Activated CD8-positive, alpha-beta T cell treated with anti-CD3 and anti-CD28 coated beads for 36 hours (primary cell): ENCODE data around the gene NR2F1-AS1. TPM values are rescaled to one million over a fixed set of nuclear protein-coding genes. Genes with fewer than 3 reads are reported as not detected.
"Not testable (repeated sequence)": the region's sequence is repeated elsewhere in the genome, so short reads cannot be mapped to it uniquely, and the experiment has no call there.

Experiments
- ATAC-seq: fragments of 200-7000 bp; cut with Tn5 transposase; one replicate; pipeline ENCODE4 v1.10.0; 2021; ENCODE audit warnings: mild to moderate bottlenecking, moderate library complexity
- CTCF ChIA-PET: fragments of 350-600 bp; sonication (Branson Sonifier 250); formaldehyde crosslinking; loops from one replicate; lab custom pipeline; 2021; ENCODE audit warnings: antibody characterized with exemption; lab: Charles Lee
- POLR2A ChIA-PET: fragments of 350-600 bp; sonication (Branson Sonifier 250); formaldehyde crosslinking; loops from one replicate; lab custom pipeline; 2021; ENCODE audit warnings: antibody characterized with exemption; lab: Charles Lee
- DNase-seq: peaks from one replicate; pipeline ENCODE4 v3.0.0-alpha.2; 2020
- H3K27ac Mint-ChIP-seq: one replicate; pipeline ENCODE4 v1.8.0; 2021; ENCODE audit warnings: mild to moderate bottlenecking, mixed read lengths
- H3K27me3 Mint-ChIP-seq: one replicate; pipeline ENCODE4 v1.8.0; 2021; ENCODE audit warnings: mixed read lengths
- H3K36me3 Mint-ChIP-seq: one replicate; pipeline ENCODE4 v1.8.0; 2021; ENCODE audit warnings: low read depth, mixed read lengths
- H3K4me1 Mint-ChIP-seq: one replicate; pipeline ENCODE4 v1.8.0; 2021; ENCODE audit warnings: low read depth, mixed read lengths
- H3K4me3 Mint-ChIP-seq: one replicate; pipeline ENCODE4 v1.8.0; 2021; ENCODE audit warnings: mild to moderate bottlenecking, moderate library complexity, mixed read lengths
- H3K9me3 Mint-ChIP-seq: one replicate; pipeline ENCODE4 v1.8.0; 2021; ENCODE audit warnings: mixed read lengths
- CTCF ChIP-seq: fragments of 200-600 bp; IDR thresholded peaks from one replicate; pipeline ENCODE4 v1.8.0; 2022; ENCODE audit warnings: antibody characterized with exemption, mild to moderate bottlenecking
- intact Hi-C: fragments of 100-400 bp; cut with micrococcal nuclease; formaldehyde crosslinking; loops from one replicate; pipeline ENCODE4 v1.10.0; 2022
- total RNA-seq, 2 experiments: library from RNA; stranded (reverse); gene quantifications; one replicate each; pipeline ENCODE4 v1.2.3, GENCODE V29; 2021

NR2F1-AS1 gene
- total RNA-seq, 2 experiments from 2014 or later: not detected

GRCh38 chr5:93395010-93395409 is 186.0 kb downstream of the NR2F1-AS1 start:
- CTCF ChIA-PET: no interaction called here
- ATAC-seq (no peak), DNase-seq (no peak)
- H3K4me1 Mint-ChIP-seq: no peaks in the 10 kb centered on the region
- TF ChIP-seq CTCF: no peak
- H3K27me3 Mint-ChIP-seq: peaks cover 3% of the 10 kb centered on the region
- H3K4me3 Mint-ChIP-seq: no peak overlapping the region
- peaks cover 7% of the 10 kb centered on the region for H3K9me3 Mint-ChIP-seq
- intact Hi-C loops: no loop called here
- POLR2A ChIA-PET: no interaction called here
- no peak overlapping the region for H3K27ac Mint-ChIP-seq
- H3K36me3 Mint-ChIP-seq: no peaks in the 10 kb centered on the region

GRCh38 chr5:93394301-93394700 is 186.7 kb downstream of the NR2F1-AS1 start:
- no peaks in the 10 kb centered on the region for H3K36me3 Mint-ChIP-seq
- CTCF ChIA-PET: no interaction called here
- POLR2A ChIA-PET: no interaction called here
- ATAC-seq (no peak), DNase-seq (no peak)
- H3K4me1 Mint-ChIP-seq: no peaks in the 10 kb centered on the region
- peaks cover 3% of the 10 kb centered on the region for H3K27me3 Mint-ChIP-seq
- no peak for TF ChIP-seq CTCF
- no peak overlapping the region for H3K27ac Mint-ChIP-seq
- no peak overlapping the region for H3K4me3 Mint-ChIP-seq
- peaks cover 7% of the 10 kb centered on the region for H3K9me3 Mint-ChIP-seq
- intact Hi-C loops: no loop called here

- H3K4me3 Mint-ChIP-seq, H3K36me3 Mint-ChIP-seq, H3K27me3 Mint-ChIP-seq, CTCF ChIA-PET, POLR2A ChIA-PET, ATAC-seq, H3K9me3 Mint-ChIP-seq, H3K4me1 Mint-ChIP-seq, H3K27ac Mint-ChIP-seq, intact Hi-C loops, DNase-seq: not testable (repeated sequence)
These were observed 189.8 kb downstream of the NR2F1-AS1 start for GRCh38 chr5:93391169-93391568.

GRCh38 chr5:93385655-93386054 is 195.4 kb downstream of the NR2F1-AS1 start:
- ChIA-PET POLR2A (no interaction called here), CTCF (no interaction called here)
- no peaks in the 10 kb centered on the region for H3K4me1 Mint-ChIP-seq
- no peaks in the 10 kb centered on the region for H3K9me3 Mint-ChIP-seq
- H3K4me3 Mint-ChIP-seq: no peak overlapping the region
- H3K27ac Mint-ChIP-seq: no peak overlapping the region
- peaks cover 3% of the 10 kb centered on the region for H3K27me3 Mint-ChIP-seq
- DNase-seq: no peak
- no peaks in the 10 kb centered on the region for H3K36me3 Mint-ChIP-seq
- no peak for ATAC-seq
- intact Hi-C loops: no loop called here
- no peak for TF ChIP-seq CTCF

- TF ChIP-seq CTCF: no peak
- ATAC-seq (no peak), DNase-seq (no peak)
- Mint-ChIP-seq H3K4me1 (no peaks in the 10 kb centered on the region), H3K9me3 (no peaks in the 10 kb centered on the region), H3K27me3 (peaks cover 3% of the 10 kb centered on the region), H3K36me3 (no peaks in the 10 kb centered on the region), H3K4me3 (no peak overlapping the region), H3K27ac (no peak overlapping the region)
- intact Hi-C loops: no loop called here
- ChIA-PET CTCF (no interaction called here), POLR2A (no interaction called here)
These were observed 196.0 kb downstream of the NR2F1-AS1 start for GRCh38 chr5:93384995-93385394.

- ChIA-PET CTCF (no interaction called here), POLR2A (no interaction called here)
- no peak for ATAC-seq
- TF ChIP-seq CTCF: no peak
- Mint-ChIP-seq H3K36me3 (no peaks in the 10 kb centered on the region), H3K27me3 (peaks cover 3% of the 10 kb centered on the region), H3K4me3 (no peak overlapping the region), H3K4me1 (no peaks in the 10 kb centered on the region), H3K9me3 (no peaks in the 10 kb centered on the region), H3K27ac (no peak overlapping the region)
- intact Hi-C loops: no loop called here
- DNase-seq: no peak
These were observed 197.0 kb downstream of the NR2F1-AS1 start for GRCh38 chr5:93384026-93384425.
